Neuronal stem cell (in vitro differentiated cells): ENCODE data around the gene DNAJC9.

Experiments
- DNase-seq: peaks from one replicate; pipeline ENCODE4 v3.0.0-alpha.2; 2013; ENCODE audit warnings: low spot score
- H2AFZ ChIP-seq: one replicate; pipeline ENCODE4 v1.6.1; 2013; ENCODE audit warnings: mild to moderate bottlenecking, low read length, inconsistent platforms
- H2AK5ac ChIP-seq: 2 replicates; pipeline ENCODE4 v1.6.1; 2013; ENCODE audit warnings: low read depth, mild to moderate bottlenecking, inconsistent platforms, low read length, moderate library complexity, mixed read lengths
- H2BK120ac ChIP-seq: 2 replicates; pipeline ENCODE4 v1.6.1; 2013; ENCODE audit warnings: low read depth, mild to moderate bottlenecking, inconsistent platforms, low read length, moderate library complexity, mixed read lengths
- H2BK12ac ChIP-seq: one replicate; pipeline ENCODE4 v1.6.1; 2013; ENCODE audit warnings: low read length, inconsistent platforms
- H2BK15ac ChIP-seq: 2 replicates; pipeline ENCODE4 v1.6.1; 2013; ENCODE audit warnings: mild to moderate bottlenecking, low read length, inconsistent platforms, mixed read lengths
- H2BK5ac ChIP-seq: one replicate; pipeline ENCODE4 v1.6.1; 2013; ENCODE audit warnings: inconsistent platforms, mild to moderate bottlenecking, low read length, moderate library complexity
- H3K14ac ChIP-seq: one replicate; pipeline ENCODE4 v1.6.1; 2013; ENCODE audit warnings: low read length, inconsistent platforms
- H3K18ac ChIP-seq: 2 replicates; pipeline ENCODE4 v1.6.1; 2013; ENCODE audit warnings: low read length, inconsistent platforms
- H3K23ac ChIP-seq: 2 replicates; pipeline ENCODE4 v1.6.1; 2013; ENCODE audit warnings: low read depth, mild to moderate bottlenecking, mixed read lengths, low read length, inconsistent platforms; ENCODE audit not compliant: poor library complexity
- H3K27ac ChIP-seq: replicated peaks from 3 replicates; pipeline ENCODE4 v1.5.1; 2013; ENCODE audit warnings: low read length, inconsistent platforms
- H3K27me3 ChIP-seq, 3 experiments: 2 replicates each; pipeline ENCODE4 v1.6.1; 2013; ENCODE audit warnings: low read length in 3 of 3, mild to moderate bottlenecking in 2 of 3, inconsistent platforms in 1 of 3, low read depth in 1 of 3, mixed read lengths in 1 of 3, moderate library complexity in 1 of 3; ENCODE audit not compliant: control insufficient read depth in 3 of 3, insufficient read depth in 3 of 3
- H3K36me3 ChIP-seq, 2 donors: replicated peaks in 1 of 2; 2 replicates each; pipeline ENCODE4 v1.6.1; 2013; ENCODE audit warnings: low read length in 2 of 2; ENCODE audit not compliant: control insufficient read depth in 2 of 2, insufficient read depth in 2 of 2
- H3K4ac ChIP-seq: 2 replicates; pipeline ENCODE4 v1.6.1; 2013; ENCODE audit warnings: inconsistent platforms, mild to moderate bottlenecking, low read length, moderate library complexity
- H3K4me1 ChIP-seq, 2 donors: 1 replicate in 1 of 2; 2 replicates in 1 of 2; pipeline ENCODE4 v1.6.1; 2013; ENCODE audit warnings: low read length in 2 of 2, low read depth in 1 of 2; ENCODE audit not compliant: control insufficient read depth in 2 of 2, insufficient read depth in 1 of 2
- H3K4me2 ChIP-seq: one replicate; pipeline ENCODE4 v1.6.1; 2013; ENCODE audit warnings: mild to moderate bottlenecking, low read length, inconsistent platforms; ENCODE audit not compliant: insufficient read depth, poor library complexity, severe bottlenecking
- H3K4me3 ChIP-seq, 2 donors: 2 replicates each; pipeline ENCODE4 v1.5.1; 2013; ENCODE audit warnings: low read length in 2 of 2, mild to moderate bottlenecking in 2 of 2, inconsistent platforms in 1 of 2, moderate library complexity in 1 of 2
- H3K79me1 ChIP-seq: one replicate; pipeline ENCODE4 v1.6.1; 2013; ENCODE audit warnings: low read depth, mild to moderate bottlenecking, inconsistent platforms, low read length, moderate library complexity
- H3K9ac ChIP-seq: one replicate; pipeline ENCODE4 v1.6.1; 2013; ENCODE audit warnings: mild to moderate bottlenecking, low read depth, low read length, inconsistent platforms; ENCODE audit not compliant: poor library complexity
- H3K9me3 ChIP-seq, 2 donors: replicated peaks in 1 of 2; 2 replicates each; pipeline versions ENCODE3 to v1.6.1; 2013; ENCODE audit warnings: low read length in 2 of 2, mild to moderate bottlenecking in 2 of 2, inconsistent platforms in 1 of 2, low read depth in 1 of 2, mixed read lengths in 1 of 2, moderate library complexity in 1 of 2; ENCODE audit not compliant: control insufficient read depth in 2 of 2, insufficient read depth in 1 of 2
- H4K8ac ChIP-seq: one replicate; pipeline ENCODE4 v1.6.1; 2013; ENCODE audit warnings: low read depth, mild to moderate bottlenecking, inconsistent platforms, low read length, moderate library complexity
- H4K91ac ChIP-seq: one replicate; pipeline ENCODE4 v1.6.1; 2013; ENCODE audit warnings: low read length, low read depth, mild to moderate bottlenecking, inconsistent platforms; ENCODE audit not compliant: poor library complexity
- WGBS, 2 donors: extraction: QIAGEN DNeasy Blood & Tissue Kit; methylation state at CpG; one replicate each; pipeline ENCODE4 v1.1.7; 2013; ENCODE audit warnings: missing lambda C conversion rate in 2 of 2, mixed read lengths in 1 of 2; ENCODE audit not compliant: insufficient read length in 2 of 2, insufficient replicate concordance in 1 of 2; ENCODE audit errors: extremely low coverage in 2 of 2; 5-methylcytosine and 5-hydroxymethylcytosine counted together

Gene DNAJC9

DNA sequence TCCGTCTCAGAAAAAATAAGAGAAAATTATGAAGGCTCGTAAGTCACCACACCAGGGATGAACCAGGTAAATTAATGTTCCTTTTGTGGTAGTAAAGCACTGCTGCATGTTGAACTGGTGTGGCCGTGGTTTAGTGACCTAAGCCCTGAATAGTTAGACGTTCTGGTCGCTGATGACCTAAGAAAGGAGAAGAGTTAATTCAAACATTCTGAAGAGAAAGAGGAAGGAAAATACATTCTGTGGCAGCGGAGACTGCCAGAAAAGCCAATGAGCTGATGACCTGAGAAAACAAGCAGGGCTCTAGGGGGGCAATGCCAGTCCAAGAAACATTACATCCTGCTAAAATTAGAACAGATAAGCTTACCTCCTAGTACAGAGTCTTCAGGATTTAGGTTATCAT, 17.5 kb downstream of the DNAJC9 start:
- Histone ChIP-seq H3K4me3 (no peak overlapping the region), H4K91ac (no peak overlapping the region), H3K9me3 (no peaks in the 10 kb centered on the region), H3K14ac (no peak overlapping the region), H2BK12ac (no peak overlapping the region), H3K9ac (no peak overlapping the region), H2AK5ac (no peak overlapping the region), H3K18ac (no peak overlapping the region), H2BK5ac (no peak overlapping the region), H3K27ac (no peak overlapping the region), H3K36me3 (peaks cover 7 to 86% of the 10 kb centered on the region in 2 donors), H3K23ac (no peak overlapping the region), H3K4me1 (no peaks in the 10 kb centered on the region), H3K4me2 (no peak overlapping the region), H4K8ac (no peak overlapping the region), H3K27me3 (no peaks in the 10 kb centered on the region), H3K79me1 (no peaks in the 10 kb centered on the region), H2BK15ac (no peak overlapping the region), H3K4ac (no peak overlapping the region), H2BK120ac (no peak overlapping the region), H2AFZ (no peak overlapping the region)
- no CpG with 5 or more reads among the region's 6 CpGs for WGBS, 2 donors
- DNase-seq: no peak

DNA sequence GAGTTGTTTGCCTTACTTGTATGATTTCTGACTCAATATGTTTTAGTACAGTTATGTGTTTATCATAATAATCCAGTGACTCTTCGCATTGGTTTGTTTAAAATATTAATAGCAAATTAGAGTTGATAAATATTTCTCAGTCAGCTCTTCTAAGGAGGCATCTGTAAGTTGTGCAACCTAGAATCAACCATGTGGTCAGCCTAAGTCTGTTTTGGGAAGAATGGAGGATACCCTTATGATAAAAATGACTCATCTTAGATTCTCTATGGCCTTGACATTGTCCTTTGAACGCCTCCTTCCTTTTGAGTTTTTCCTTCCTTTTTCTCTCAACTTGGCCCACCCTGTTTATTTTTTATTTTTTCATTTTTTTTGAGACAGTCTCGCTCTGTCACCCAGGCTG, 18.8 kb downstream of the DNAJC9 start:
- H3K4me2 ChIP-seq: no peak overlapping the region
- no peak overlapping the region for H3K23ac ChIP-seq
- no peak overlapping the region for H2BK12ac ChIP-seq
- no peak overlapping the region for H4K91ac ChIP-seq
- H3K9ac ChIP-seq: no peak overlapping the region
- no peak overlapping the region for H3K4ac ChIP-seq
- H3K14ac ChIP-seq: no peak overlapping the region
- no peak for DNase-seq
- H3K36me3 ChIP-seq: peaks cover 5 to 77% of the 10 kb centered on the region in 2 donors
- no peak overlapping the region for H2BK15ac ChIP-seq
- no CpG with 5 or more reads among the region's 3 CpGs for WGBS, 2 donors
- H2BK5ac ChIP-seq: no peak overlapping the region
- H3K9me3 ChIP-seq: no peaks in the 10 kb centered on the region
- no peak overlapping the region for H3K4me3 ChIP-seq
- H4K8ac ChIP-seq: no peak overlapping the region
- H3K18ac ChIP-seq: no peak overlapping the region
- no peak overlapping the region for H2BK120ac ChIP-seq
- no peaks in the 10 kb centered on the region for H3K27me3 ChIP-seq
- H3K27ac ChIP-seq: no peak overlapping the region
- no peak overlapping the region for H2AFZ ChIP-seq
- H3K4me1 ChIP-seq: no peaks in the 10 kb centered on the region
- H3K79me1 ChIP-seq: no peaks in the 10 kb centered on the region
- no peak overlapping the region for H2AK5ac ChIP-seq

DNA sequence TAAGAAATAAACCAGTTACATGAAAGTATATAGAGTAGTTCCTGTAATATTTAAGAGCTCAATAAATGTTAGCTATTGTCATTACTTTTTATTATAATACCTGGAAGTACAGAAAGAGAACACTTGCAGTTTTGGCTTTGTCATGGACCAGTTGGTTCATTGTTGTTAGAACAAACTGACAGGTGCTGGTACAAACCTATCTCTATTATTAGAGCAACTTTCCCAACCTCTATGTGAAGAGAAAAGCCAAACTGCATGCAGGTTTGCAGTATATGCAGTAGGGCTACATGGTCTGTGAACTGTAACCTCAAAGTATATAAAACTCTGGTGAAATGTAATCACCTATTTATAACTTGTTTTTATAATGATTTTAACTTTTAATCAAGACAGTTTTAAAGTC, 20.4 kb downstream of the DNAJC9 start:
- Histone ChIP-seq H4K8ac (no peak overlapping the region), H2AK5ac (no peak overlapping the region), H3K9ac (no peak overlapping the region), H3K27me3 (no peaks in the 10 kb centered on the region), H3K14ac (no peak overlapping the region), H3K4me2 (no peak overlapping the region), H3K9me3 (no peaks in the 10 kb centered on the region), H3K23ac (no peak overlapping the region), H2AFZ (no peak overlapping the region), H2BK15ac (no peak overlapping the region), H3K27ac (no peak overlapping the region), H3K79me1 (no peaks in the 10 kb centered on the region), H3K36me3 (peaks cover 4 to 71% of the 10 kb centered on the region in 2 donors), H3K4me1 (no peaks in the 10 kb centered on the region), H2BK120ac (no peak overlapping the region), H2BK12ac (no peak overlapping the region), H3K4me3 (no peak overlapping the region), H4K91ac (no peak overlapping the region), H3K4ac (no peak overlapping the region), H2BK5ac (no peak overlapping the region), H3K18ac (no peak overlapping the region)
- DNase-seq: no peak

DNA sequence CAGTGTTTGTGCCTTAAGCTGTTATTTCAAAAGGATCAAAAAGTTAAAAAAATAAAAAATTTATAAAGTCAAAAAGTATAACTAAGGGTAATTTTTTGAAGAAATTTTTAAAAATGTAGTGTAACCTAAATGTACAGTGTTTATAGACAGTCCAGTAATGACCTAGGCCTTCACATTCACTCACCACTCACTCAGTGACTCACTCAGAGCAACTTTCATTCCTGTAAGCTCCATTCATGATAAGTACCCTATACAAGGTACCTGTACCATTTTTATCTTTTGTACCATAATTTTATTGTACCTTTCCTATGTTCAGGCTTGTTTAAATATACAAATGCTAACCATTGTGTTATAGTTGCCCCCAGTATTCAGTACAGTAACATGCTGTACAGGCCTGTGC, 21.5 kb downstream of the DNAJC9 start:
- Histone ChIP-seq H2AK5ac (no peak overlapping the region), H2BK120ac (no peak overlapping the region), H3K14ac (no peak overlapping the region), H2BK12ac (no peak overlapping the region), H3K4me2 (no peak overlapping the region), H3K23ac (no peak overlapping the region), H3K36me3 (peaks cover 2 to 65% of the 10 kb centered on the region in 2 donors), H3K18ac (no peak overlapping the region), H3K27me3 (no peaks in the 10 kb centered on the region), H4K91ac (no peak overlapping the region), H3K9me3 (no peaks in the 10 kb centered on the region), H3K4me3 (no peak overlapping the region), H3K9ac (no peak overlapping the region), H2BK5ac (no peak overlapping the region), H2BK15ac (no peak overlapping the region), H3K27ac (no peak overlapping the region), H4K8ac (no peak overlapping the region), H3K79me1 (no peaks in the 10 kb centered on the region), H2AFZ (no peak overlapping the region), H3K4ac (no peak overlapping the region), H3K4me1 (no peaks in the 10 kb centered on the region)
- DNase-seq: no peak
